Left kidney (tissue), 2 donors: ENCODE measurements around the gene CASK. TPM values are rescaled to one million over a fixed set of nuclear protein-coding genes. Genes with fewer than 3 reads are reported as not detected.
A peak's percentile ranks its signal among the peaks of the same experiment; 100 is the strongest.
"Not testable (repeated sequence)": the region's sequence is repeated elsewhere in the genome, so short reads cannot be mapped to it uniquely, and the experiment has no call there.

ENCODE experiments used
- DNase-seq: peaks from one replicate; pipeline ENCODE4 v3.0.0-alpha.2; 2013
- polyA plus RNA-seq: library from polyadenylated mRNA; unstranded; fragments of 120-200 nt; gene quantifications from one replicate; pipeline ENCODE4 v1.2.1, GENCODE V29; 2013; ENCODE audit not compliant: insufficient read length

CASK gene
- polyA plus RNA-seq, 1 donor = 53.0 TPM

DNA sequence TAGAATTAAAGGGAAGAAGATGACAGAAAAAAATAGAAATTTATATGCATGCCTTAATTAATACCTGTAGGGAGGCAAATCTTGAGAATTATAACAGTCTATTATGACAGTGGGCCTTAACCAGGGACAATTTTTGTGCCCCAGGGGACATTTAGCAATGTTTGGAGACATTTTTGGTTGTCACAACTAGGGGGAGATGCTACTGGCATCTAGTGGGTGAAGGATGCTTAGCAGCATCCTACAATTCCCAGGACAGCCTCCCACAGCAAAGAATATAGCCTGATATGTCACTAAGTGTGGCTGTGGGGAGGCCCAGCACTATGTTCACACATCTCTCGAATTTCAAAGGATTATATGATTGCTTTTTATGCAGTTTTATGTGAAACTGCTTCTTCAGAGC is 188.8 kb downstream of the CASK start:
- no peak for DNase-seq

- DNase-seq = no peak
These were observed 189.4 kb downstream of the CASK start for GRCh38 chrX:41733939-41734338.

- DNase-seq = no peak
These were observed 191.1 kb downstream of the CASK start for GRCh38 chrX:41732260-41732659.

GRCh38 chrX:41730081-41730480 is 193.3 kb downstream of the CASK start:
- peak; percentile 8 for DNase-seq

- DNase-seq = no peak
These were observed 195.2 kb downstream of the CASK start for GRCh38 chrX:41728125-41728524.

GRCh38 chrX:41723826-41724225 is 199.5 kb downstream of the CASK start, which contains the start of gene GPR82:
Gene GPR82 (plus strand): TSS chrX:41724181. CDS start chrX:41727027, 2,846 bp downstream.
- DNase-seq = no peak

DNA sequence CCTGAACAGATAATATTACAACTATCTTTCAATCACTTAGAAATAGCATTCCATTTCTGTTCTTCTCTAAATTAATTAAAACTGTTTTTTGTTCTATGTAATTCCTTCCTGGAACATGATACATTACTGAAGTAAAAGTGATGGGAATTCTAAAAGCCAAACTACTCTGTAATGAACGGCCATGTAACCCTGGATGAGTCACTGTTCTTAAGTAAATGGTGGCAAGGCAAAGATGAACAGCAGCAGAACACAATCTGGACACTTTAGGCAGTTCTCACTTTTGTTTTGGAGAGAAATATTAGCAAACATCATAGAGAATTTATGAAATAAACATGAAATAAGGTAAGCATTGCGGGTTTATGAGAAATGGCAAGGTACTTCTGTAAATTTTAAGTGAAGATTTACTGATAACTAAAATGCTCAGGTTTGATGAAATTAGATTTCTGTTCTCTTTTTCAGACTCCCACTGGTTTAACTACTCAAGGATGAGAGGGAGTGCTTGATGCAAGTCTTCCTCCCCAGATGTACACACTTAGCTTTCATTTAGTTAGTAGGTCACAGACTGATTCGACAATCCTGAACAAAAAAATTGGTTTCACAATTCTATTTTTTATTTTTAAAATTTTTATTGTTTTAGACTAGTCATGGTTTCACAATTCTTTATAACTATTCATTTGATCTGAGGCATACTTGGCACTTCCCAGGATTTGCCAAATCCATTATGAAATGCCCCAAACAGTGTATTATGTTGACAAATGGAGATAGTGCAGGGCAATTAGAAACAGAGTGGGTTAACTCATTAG is 200.3 kb downstream of the CASK start:
- no peak for DNase-seq

GRCh38 chrX:41722214-41722613 is 201.1 kb downstream of the CASK start:
- DNase-seq = no peak

DNA sequence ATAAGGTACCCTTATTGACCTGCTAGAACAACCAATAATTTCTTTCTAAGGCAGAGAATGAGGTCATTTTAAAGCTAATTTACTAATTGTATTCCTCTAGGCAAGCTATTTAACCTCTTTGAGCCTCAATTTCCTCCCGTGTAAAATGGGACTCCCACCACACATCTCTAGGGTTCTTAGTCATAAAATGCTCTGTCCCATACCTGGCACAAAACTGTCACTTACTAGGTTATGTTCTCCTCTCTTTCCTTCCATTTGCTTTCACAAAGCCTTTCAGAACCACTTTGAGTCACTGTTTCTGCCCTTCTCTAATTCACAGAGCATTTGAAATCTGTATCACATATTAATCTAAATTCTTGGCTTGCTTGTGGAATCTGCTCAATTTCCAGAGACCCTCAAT is 201.8 kb downstream of the CASK start:
- no peak for DNase-seq

GRCh38 chrX:41720125-41720779 is 203.1 kb downstream of the CASK start:
- DNase-seq = no peak

- DNase-seq = not testable (repeated sequence)
These were observed 203.7 kb downstream of the CASK start for GRCh38 chrX:41719610-41720009.

DNA sequence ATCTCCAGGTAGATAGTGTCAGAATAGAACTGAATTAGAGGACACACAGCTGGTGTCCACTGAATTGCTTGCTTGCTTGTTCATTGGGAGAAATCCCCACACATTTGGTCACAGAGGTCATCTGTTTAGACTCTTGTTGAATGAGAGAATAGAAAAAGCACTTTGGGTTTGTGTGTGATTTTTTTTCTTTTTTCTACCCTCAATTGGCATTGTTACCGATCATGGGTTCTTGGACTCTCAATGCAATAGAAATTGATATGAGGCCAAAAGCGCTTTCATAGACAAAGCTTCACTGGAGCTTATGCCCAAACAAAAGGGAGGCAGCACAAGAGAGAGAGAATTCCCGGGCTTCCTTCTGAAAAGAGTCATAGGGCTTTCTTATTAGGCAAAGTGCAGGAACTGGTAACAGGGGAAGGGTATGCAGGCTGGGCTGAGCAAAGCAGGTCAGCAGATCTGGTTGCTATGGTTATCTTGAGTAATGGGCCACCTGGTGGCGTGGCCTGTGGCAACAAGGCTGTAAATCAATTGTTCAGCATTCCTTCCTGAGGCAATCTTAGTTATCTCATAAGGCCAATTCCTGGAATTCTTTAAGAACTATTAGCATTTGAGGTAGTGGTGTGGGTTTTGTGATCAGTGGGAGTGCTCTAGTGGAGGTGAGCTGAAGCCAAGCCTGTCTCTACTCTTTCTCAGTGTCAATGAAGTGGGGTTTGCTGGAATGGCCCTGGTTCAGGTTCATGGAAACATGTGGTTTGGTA is 204.7 kb downstream of the CASK start:
- DNase-seq = no peak

GRCh38 chrX:41716767-41717473 is 206.4 kb downstream of the CASK start:
- no peak for DNase-seq

- no peak for DNase-seq
These were observed 207.1 kb downstream of the CASK start for GRCh38 chrX:41716222-41716621.

DNA sequence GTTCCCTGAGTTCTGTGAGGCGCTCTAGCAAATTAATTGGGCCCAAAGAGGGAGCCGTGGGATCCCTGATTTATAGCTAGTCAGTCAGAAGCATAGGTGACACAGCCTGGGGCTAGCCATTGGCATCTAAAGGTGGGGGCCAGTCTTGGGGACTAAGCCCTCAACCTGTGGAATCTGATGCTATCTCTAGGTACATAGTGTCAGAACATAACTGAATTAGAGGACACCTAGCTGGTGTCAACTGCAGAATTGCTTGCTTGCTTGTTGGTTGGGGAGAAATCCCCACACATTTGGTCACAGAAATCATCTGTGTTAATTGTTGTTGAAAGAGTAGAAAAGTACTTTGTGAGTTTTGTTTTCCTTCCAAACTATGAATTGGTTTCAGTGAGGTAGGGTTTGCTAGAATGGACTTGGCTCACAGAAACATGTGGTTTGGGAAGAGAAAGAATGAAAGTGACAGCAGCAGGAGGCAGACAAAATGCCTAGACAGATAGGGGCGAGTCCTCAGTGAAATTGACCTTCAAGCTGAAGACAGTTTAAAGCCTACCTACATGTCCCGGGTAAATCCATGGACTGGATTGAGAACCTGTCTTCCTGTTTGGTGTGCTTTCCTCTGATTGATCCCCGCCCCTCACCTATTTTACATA is 212.2 kb downstream of the CASK start:
- no peak for DNase-seq

- DNase-seq = no peak
These were observed 214.9 kb downstream of the CASK start for GRCh38 chrX:41708486-41708885.

DNA sequence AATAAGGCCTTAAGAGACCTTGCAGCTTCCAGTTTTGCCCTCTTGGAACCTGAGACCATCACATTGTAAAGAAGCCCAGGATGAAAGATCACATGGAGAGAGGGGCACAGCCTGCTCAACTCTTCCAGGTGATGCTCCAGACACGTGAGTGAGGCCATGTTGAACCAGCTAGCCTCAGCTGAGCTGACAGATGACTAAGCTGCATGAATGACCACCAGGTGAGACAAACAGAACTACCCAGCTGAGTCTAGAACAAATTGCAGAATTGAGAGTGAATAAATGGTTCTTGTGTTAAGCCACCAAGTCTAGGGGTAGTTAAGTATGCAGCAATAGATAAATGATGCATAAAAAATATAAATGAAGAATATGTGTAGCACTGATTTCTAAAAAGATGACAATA is 216.1 kb downstream of the CASK start:
- no peak for DNase-seq

DNA sequence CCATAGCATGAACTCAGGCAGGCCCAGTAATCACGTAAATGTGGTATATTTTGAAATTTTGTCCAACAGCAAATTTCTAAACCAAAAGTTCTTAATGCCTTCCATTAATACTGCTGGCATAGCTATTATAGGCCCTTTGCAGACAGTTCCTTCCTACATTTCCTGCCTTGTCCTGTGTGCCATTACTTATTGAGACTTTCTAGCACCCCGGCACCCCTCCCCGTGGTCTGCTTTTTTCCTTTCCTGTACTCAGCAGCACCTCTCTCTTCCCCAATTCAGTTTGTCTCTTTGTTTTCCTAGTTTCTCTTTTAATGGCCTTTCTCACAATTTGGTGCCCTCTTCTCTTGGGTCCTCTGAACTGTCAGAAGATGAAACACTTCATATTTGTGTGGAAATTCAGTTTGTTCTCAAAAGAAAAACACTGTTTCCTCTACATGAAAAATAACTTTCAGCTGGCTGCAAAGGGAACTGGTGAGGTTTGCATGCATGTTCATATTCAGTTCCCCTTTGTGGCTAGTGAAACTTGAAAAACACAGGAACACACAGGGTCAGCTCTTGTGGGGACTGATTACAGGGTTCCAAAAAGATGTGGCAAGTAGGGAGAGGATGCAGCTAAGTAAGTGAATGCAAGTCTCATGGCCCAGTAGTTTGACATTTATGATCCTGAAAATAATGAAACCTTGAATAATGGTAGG is 217.5 kb downstream of the CASK start:
- no peak for DNase-seq

DNA sequence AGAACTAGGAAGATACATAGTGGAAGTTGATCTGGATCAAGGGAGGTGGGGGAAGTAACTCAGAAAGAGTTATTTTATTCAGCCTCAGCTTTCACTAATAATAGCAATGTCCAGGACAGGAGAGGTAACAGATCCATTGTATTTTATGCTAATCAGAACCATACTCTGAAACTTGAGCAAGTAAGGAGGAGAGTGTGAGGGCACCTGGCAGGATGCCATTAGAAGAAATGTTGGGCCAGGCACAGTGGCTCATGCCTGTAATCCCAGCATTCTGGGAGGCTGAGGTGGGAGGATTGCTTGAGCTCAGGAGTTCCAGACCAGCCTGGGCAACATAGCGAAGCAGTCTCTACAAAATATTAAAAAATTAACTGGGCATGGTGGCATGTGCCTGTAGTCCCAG is 218.3 kb downstream of the CASK start:
- DNase-seq = no peak

DNA sequence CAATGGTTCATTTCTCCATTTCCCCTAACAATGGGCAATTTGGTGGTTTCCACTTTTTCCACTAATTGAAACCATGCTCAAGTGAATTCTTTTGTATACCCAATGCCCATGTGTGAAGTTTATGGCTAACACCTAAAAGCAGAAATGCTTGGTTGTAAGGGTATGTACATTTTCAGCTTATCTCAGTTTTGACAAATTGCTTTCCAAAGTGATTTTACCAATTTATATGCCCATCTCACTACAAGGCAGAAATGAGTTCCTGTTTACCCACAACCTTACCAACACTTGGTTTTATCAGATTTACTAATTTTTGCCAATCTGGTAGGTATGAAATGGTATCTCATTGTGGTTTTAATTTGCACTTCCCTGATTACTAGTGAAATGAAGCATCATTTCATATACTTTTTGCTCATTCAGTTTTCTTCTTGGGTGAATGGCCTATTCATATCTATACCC is 219.8 kb downstream of the CASK start:
- no peak for DNase-seq

DNA sequence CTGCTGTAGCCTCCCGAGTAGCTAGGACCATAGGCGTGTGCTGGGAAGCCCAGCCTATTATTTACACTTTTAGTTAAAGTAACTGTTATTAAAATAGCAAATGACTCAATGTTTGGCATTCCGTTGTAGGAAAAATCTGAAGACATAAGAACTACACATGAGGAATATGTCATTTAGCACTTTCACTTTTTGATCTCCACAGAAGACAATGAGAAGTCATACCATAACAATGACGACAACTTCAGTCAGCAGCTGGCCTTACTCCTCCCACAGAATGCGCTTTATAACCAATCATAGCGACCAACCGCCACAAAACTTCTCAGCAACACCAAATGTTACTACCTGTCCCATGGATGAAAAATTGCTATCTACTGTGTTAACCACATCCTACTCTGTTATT is 227.9 kb downstream of the CASK start:
- DNase-seq = no peak
